AG04449 (cell line): Measurements from ENCODE around the gene FAM114A2.
A peak's percentile ranks its signal among the peaks of the same experiment; 100 is the strongest.
"Not testable (repeated sequence)": the region's sequence is repeated elsewhere in the genome, so short reads cannot be mapped to it uniquely, and the experiment has no call there.

Experiments used
- CTCF ChIA-PET: fragments of 350-600 bp; formaldehyde crosslinking; extraction: SDS; loops from one replicate; lab custom pipeline; 2021; ENCODE audit warnings: antibody characterized with exemption; lab: Yijun Ruan, JAX
- POLR2A ChIA-PET: fragments of 400-600, 350-600 bp; formaldehyde crosslinking; extraction: SDS; loops from one replicate; lab custom pipeline; 2020; ENCODE audit warnings: antibody characterized with exemption, inconsistent platforms; lab: Yijun Ruan, JAX
- DNase-seq: peaks from one replicate; pipeline ENCODE4 v3.0.0-alpha.2; 2010; ENCODE audit warnings: low read depth, low spot score
- H3K4me3 ChIP-seq: 2 replicates; pipeline ENCODE4 v1.5.1; 2011; ENCODE audit warnings: low read depth, mild to moderate bottlenecking, control low read depth, low read length
- TF ChIP-seq, protein P1 (sequence below): IDR thresholded peaks from one replicate; pipeline ENCODE4 v1.5.1; 2011; ENCODE audit warnings: mild to moderate bottlenecking, moderate library complexity, low read length, control low read depth, inconsistent platforms; ENCODE audit not compliant: insufficient read depth; ENCODE audit errors: missing control alignments

The FAM114A2 gene

DNA sequence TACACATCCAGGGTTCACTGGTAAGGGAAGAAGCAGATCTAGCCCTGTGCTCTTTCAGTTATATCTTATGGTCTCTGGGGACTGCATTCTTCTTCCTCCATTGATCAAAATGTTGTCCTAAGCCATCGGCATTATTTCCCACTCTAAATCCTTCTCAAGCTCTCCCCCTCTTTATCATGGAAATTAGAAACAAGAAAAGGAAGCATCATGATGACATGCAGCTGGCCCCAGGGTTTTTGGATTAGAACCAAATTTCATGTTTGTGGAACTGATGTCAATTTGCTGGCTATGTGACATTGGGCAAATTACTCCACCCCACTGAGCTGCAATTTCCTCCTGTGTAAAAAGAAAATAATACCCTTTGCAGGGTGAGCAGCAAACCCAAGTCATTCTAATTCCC, 39.6 kb upstream of the FAM114A2 start:
- no peak overlapping the region for H3K4me3 ChIP-seq
- CTCF ChIA-PET: interaction anchor here (0.6 to 17.0 kb wide), 5 partner anchors 10 to 374 kb away, joined by 3 to 254 read pairs (median 5); no protein-coding TSS in a partner anchor
- no peak for DNase-seq
- POLR2A ChIA-PET: no interaction called here
- TF ChIP-seq, protein P1, sequence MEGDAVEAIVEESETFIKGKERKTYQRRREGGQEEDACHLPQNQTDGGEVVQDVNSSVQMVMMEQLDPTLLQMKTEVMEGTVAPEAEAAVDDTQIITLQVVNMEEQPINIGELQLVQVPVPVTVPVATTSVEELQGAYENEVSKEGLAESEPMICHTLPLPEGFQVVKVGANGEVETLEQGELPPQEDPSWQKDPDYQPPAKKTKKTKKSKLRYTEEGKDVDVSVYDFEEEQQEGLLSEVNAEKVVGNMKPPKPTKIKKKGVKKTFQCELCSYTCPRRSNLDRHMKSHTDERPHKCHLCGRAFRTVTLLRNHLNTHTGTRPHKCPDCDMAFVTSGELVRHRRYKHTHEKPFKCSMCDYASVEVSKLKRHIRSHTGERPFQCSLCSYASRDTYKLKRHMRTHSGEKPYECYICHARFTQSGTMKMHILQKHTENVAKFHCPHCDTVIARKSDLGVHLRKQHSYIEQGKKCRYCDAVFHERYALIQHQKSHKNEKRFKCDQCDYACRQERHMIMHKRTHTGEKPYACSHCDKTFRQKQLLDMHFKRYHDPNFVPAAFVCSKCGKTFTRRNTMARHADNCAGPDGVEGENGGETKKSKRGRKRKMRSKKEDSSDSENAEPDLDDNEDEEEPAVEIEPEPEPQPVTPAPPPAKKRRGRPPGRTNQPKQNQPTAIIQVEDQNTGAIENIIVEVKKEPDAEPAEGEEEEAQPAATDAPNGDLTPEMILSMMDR: no peak

DNA sequence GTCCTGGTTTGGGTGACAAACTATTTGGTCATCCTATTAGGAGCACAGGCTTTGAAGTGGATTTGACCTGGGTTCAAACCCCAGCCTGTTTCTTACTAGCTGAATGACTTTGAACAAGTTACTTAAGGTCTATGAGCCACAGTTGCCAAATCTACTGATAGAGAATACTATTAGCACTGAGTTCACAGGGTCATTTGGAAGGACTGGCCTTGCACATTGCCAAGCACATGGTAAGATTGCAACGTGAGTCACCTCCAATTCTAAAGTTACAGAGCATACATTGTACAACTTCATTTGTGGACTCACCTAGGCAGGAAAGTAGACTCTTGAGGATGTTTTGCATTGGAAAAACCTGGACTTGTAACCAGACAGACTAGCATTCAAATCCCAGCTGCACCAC, 39.0 kb upstream of the FAM114A2 start:
- POLR2A ChIA-PET: no interaction called here
- CTCF ChIA-PET: interaction anchor here (0.6 to 17.0 kb wide), 6 partner anchors 10 to 375 kb away, joined by 3 to 254 read pairs (median 4); no protein-coding TSS in a partner anchor
- H3K4me3 ChIP-seq: no peak overlapping the region
- DNase-seq: no peak
- TF ChIP-seq, protein P1: no peak

DNA sequence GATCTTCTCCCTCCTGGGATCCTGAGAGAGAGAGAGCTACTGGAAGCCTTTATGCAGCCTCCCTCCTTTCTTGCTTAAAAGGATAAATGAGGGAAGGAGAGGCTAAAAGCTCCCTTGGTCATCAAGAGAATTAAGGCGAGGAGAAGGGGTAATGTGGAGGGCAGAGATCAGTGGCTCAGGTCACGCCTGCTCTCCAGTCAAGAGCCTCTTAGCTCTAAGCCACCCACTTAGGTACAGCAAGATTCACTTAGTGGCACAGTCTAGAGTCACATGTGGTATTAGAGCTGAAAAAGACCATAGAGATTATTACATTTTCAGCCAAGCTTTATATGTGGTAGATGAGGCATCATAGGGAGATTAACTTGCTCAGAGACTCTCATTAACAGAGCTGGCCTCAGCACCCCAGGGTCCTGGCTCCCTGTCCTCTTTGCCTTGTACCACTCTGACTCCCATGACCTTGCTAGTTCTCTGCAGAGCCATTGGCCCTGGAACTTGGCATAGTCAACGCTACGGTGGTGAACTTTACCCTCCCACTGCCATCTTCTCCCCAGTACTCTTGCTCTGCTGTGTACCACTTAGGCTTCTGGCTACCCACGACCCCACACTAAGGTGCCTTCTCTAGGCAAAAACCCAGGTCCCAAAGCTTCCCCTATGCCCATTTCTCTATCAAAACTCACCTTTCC, 37.7 kb upstream of the FAM114A2 start:
- ChIA-PET CTCF (interaction anchor here (1.0 to 17.0 kb wide), 11 partner anchors 13 to 392 kb away, joined by 3 to 254 read pairs (median 4); no protein-coding TSS in a partner anchor), POLR2A (no interaction called here)
- DNase-seq: no peak
- TF ChIP-seq, protein P1: no peak
- no peak overlapping the region for H3K4me3 ChIP-seq

DNA sequence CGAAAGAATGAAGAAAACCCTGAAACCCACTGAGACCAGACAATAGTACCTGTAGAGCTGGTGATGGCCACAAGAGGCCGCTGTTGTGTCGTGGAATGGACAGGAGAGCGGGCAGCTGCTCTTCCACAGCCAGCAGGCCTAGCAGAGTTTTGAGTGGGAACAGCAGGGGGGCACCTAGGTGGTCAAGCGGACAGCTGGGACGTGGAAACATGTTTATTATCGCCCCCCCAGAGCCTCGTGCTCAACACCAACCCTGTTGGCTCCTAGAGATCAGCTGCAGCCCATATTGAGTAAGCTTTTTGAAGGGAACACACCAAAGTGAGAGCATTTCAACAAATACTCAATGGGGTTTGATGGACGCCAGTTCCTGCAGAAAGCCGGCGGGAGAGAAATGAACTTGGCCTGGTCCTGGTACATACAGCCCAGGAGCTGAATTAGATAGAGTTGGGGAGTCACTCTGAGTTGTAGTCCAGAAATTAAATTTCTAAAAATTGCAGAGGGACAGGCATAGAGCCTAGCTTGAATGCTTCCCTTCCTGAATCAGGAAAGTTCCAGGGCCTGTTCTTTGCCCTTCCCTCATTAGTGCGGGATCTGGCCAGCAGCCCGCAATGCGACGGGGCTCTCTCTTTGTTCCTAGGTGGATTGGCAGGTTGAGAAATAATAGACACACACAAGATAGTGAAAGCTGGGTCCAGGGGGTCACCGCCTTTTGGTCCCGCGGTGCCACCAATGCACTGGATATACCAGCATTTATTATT, 33.9 kb upstream of the FAM114A2 start:
- DNase-seq: no peak
- ChIA-PET POLR2A (interaction anchor here (1.7 kb wide), 1 partner anchor 117 kb away, joined by 9 read pairs; the partner anchor contains the start of gene GALNT10), CTCF (interaction anchor here (0.6 to 17.0 kb wide), 68 partner anchors 9 to 568 kb away, joined by 3 to 254 read pairs (median 4); partner anchors contain the start of genes FAM114A2, GALNT10, MFAP3 and SAP30L)
- H3K4me3 ChIP-seq: no peak overlapping the region
- TF ChIP-seq, protein P1: peak; percentile 92

DNA sequence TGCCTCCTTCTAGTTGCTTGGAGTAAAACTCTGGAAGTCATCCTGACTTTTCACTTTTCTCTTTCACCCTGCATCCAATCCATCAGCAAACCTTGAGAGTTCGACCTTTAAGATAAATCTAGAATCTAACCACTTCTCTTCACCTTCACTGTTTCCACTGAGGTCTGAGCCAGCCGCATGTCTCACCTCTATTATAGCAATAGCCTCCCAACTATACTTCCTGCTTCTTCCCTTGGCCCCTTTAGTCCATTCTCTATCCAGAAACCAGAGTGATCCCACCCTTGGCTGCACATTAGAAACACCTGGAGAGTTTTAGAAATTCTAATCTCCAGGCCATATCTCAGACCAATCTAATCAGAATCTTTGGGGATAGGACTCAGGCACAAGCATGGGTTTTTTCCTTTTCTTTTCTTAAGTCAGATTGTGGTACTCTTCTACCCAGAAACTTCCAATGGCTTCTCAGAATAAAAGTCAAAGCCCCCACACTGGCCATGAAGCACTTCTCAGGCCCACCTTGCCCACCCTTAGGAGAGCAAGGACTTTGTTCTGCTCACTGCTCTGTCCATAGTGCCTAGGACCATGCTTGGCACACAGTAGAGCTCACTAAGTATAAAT, 33.2 kb upstream of the FAM114A2 start:
- DNase-seq: no peak
- POLR2A ChIA-PET: interaction anchor here (1.7 kb wide), 1 partner anchor 118 kb away, joined by 9 read pairs; the partner anchor contains the start of gene GALNT10
- peak overlapping the region; percentile 32 for H3K4me3 ChIP-seq
- TF ChIP-seq, protein P1: no peak
- CTCF ChIA-PET: interaction anchor here (0.6 to 17.0 kb wide), 62 partner anchors 8 to 568 kb away, joined by 3 to 254 read pairs (median 4); partner anchors contain the start of genes FAM114A2, GALNT10, MFAP3 and SAP30L

DNA sequence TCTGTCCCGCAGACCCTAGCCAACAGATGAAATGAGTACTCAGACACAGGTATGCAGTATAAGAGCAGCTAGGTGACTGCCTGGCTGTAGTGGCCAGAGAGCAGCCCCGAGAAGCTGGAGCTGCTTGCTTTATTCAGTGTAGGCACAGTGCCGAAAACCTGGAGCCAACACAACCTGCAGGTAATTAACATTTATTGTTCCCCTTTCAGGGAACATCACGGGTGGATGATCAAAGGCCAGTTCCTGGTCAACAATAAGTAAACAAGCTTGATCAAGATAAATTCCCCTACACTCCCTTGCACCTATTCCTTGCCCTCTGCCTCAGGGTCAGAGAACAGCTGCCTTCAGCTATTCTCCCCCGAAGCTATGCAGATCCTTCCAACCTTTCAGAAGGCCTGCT, 31.1 kb upstream of the FAM114A2 start:
- DNase-seq, POLR2A ChIA-PET, H3K4me3 ChIP-seq: not testable (repeated sequence)
- CTCF ChIA-PET: interaction anchor here (0.6 to 17.0 kb wide), 12 partner anchors 11 to 570 kb away, joined by 3 to 254 read pairs (median 4); partner anchors contain the start of gene GALNT10
